Adrenal gland (tissue), 12 donors: ENCODE results near the gene VEZF1. TPM values are rescaled to one million over a fixed set of nuclear protein-coding genes. Genes with fewer than 3 reads are reported as not detected.
A peak's percentile ranks its signal among the peaks of the same experiment; 100 is the strongest.

Experiments used
- DNase-seq, 7 donors: peaks; one replicate each; pipeline ENCODE4 v3.0.0-alpha.2; 2019 to 2020
- H3K27ac ChIP-seq, 5 donors: fragments of 200-600 bp; sonication (generic) in 4 of 5; 1 replicate in 3 of 5; 2 replicates in 2 of 5; pipeline versions ENCODE4 v1.5.1 to v1.8.0; 2016 to 2020; ENCODE audit warnings: mild to moderate bottlenecking in 1 of 5
- H3K27me3 ChIP-seq: fragments of 200-600 bp; 2 replicates; pipeline ENCODE4 v1.8.0; 2021
- H3K36me3 ChIP-seq, 2 donors: fragments of 200-600 bp; replicated peaks in 1 of 2; 1 replicate in 1 of 2; 2 replicates in 1 of 2; pipeline versions ENCODE4 v1.5.1 to v1.8.0; 2018 to 2022
- H3K4me1 ChIP-seq, 2 donors: fragments of 200-600 bp; replicated peaks in 1 of 2; 1 replicate in 1 of 2; 2 replicates in 1 of 2; pipeline versions ENCODE4 v1.5.1 to v1.8.0; 2018 to 2021
- H3K4me3 ChIP-seq, 4 donors: fragments of 200-600 bp; sonication (generic) in 3 of 4; one replicate each; pipeline ENCODE4 v1.5.1; 2016 to 2018
- H3K9me3 ChIP-seq, 3 donors: fragments of 200-600 bp; sonication (generic) in 1 of 3; replicated peaks in 1 of 3; 1 replicate in 2 of 3; 2 replicates in 1 of 3; pipeline versions ENCODE4 v1.5.1 to v1.8.0; 2016 to 2021
- POLR2A ChIP-seq, 2 donors: fragments of 450-650 bp; IDR thresholded peaks; one replicate each; pipeline ENCODE4 v1.6.1; 2017; ENCODE audit warnings: antibody characterized with exemption in 2 of 2, mild to moderate bottlenecking in 2 of 2, moderate library complexity in 1 of 2
- WGBS, 4 donors: extraction: QIAGEN DNeasy Blood & Tissue Kit in 2 of 4; methylation state at CpG; one replicate each; pipeline versions ENCODE4 v1.1.5 to v1.1.7; 2013 to 2017; 5-methylcytosine and 5-hydroxymethylcytosine counted together
- intact Hi-C, 2 donors: fragments of 100-400 bp; cut with DNase I; formaldehyde crosslinking; loops; one replicate each; pipeline versions ENCODE4 v1.14.1 to v1.15.0; 2022 to 2023
- polyA plus RNA-seq, 3 donors: library from polyadenylated mRNA; stranded (reverse); fragments of 200-250 nt in 2 of 3; fragments of 350-450 nt in 1 of 3; fragmentation: Illumina TruSeq in 1 of 3; extraction: RNeasy Lipid Tissue Mini Kit (QIAGEN cat#74804) in 1 of 3; gene quantifications; one replicate each; pipeline ENCODE4 v1.2.3, GENCODE V29; 2013 to 2014
- total RNA-seq, 9 donors: library from RNA; depleted of rRNA in 4 of 9; stranded (reverse); fragments of >200 nt in 4 of 9; fragments of 120-200 nt in 1 of 9; fragmentation: NEBNext Ultra II Directional in 1 of 9; extraction: Animal tissue kit (Norgen Biotek cat#: 25700) in 1 of 9; gene quantifications; one replicate each; pipeline versions ENCODE4 v1.1.0 to v1.2.4, GENCODE V29; 2013 to 2023
- TF ChIP-seq, protein P1 (sequence below), 6 experiments: fragments of 450-650 bp in 4 of 6; fragments of 200-600 bp in 2 of 6; sonication (generic) in 1 of 6; IDR thresholded peaks; 1 replicate in 5 of 6; 2 replicates in 1 of 6; pipeline versions ENCODE4 v1.5.1 to v1.8.0; 2016 to 2021; ENCODE audit warnings: antibody characterized with exemption in 6 of 6, mild to moderate bottlenecking in 2 of 6, moderate library complexity in 1 of 6
- donor health status: healthy with polysubstance abuse.
- donor health status: Bipolar disorder and iron deficiency.
- donor health status: DM: yes; HTN: yes; CAD: no.
- donor health status: DM: no; HTN: no; CAD: no.
- donor health status: DM: no; HTN: no; CAD: no.
- donor health status: DM: yes; HTN: yes; CAD: no.

VEZF1 gene
- total and polyA plus RNA-seq, 12 donors, result 14.1 to 105 (median 65.1) TPM

DNA sequence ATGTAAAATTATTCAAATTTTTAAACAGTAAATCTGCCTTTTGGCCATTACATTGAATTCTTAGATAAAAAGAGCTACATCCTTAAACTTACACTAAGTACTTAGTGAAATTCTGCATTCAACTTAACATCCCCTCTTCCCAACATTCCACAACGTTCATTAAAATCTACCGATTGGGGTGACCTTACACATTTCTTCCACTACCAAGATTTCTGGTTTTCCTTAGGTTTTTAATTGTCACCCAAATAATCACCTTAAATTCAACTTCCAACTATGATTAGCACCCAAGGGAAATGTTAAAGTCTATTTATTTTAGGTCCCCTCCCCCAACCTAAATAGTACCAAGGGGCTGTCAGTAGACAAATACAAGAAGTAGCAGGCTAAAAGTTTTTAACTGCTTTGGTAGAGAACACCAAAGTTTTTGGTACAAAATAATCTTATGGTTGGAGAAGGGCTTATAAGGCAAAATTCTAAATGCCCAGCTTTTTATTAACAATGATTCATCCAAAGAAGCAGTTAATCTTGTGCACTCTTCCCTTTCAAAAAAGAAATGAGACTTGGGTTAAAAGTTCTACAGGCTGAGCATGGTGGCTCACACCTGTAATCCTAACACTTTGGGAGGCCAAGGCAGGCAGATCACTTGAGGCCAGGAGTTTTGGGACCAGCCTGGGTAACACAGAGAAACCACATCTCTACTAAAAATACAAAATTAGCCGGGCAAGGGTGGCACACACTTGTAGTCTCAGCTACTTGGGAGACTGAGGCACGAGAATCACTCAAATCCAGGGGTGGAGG lies 14.3 kb upstream of the VEZF1 start:
- H3K4me1 ChIP-seq, result peaks cover 12 to 57% of the 10 kb centered on the region in 2 donors
- H3K4me3 ChIP-seq, result no peak overlapping the region
- no peak for TF ChIP-seq POLR2A (IDR thresholded peaks at IDR 0.05)
- TF ChIP-seq, protein P1, sequence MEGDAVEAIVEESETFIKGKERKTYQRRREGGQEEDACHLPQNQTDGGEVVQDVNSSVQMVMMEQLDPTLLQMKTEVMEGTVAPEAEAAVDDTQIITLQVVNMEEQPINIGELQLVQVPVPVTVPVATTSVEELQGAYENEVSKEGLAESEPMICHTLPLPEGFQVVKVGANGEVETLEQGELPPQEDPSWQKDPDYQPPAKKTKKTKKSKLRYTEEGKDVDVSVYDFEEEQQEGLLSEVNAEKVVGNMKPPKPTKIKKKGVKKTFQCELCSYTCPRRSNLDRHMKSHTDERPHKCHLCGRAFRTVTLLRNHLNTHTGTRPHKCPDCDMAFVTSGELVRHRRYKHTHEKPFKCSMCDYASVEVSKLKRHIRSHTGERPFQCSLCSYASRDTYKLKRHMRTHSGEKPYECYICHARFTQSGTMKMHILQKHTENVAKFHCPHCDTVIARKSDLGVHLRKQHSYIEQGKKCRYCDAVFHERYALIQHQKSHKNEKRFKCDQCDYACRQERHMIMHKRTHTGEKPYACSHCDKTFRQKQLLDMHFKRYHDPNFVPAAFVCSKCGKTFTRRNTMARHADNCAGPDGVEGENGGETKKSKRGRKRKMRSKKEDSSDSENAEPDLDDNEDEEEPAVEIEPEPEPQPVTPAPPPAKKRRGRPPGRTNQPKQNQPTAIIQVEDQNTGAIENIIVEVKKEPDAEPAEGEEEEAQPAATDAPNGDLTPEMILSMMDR (IDR thresholded peaks at IDR 0.05), result no peak
- intact Hi-C loops, result loop anchor here in 1 of 2 donors (10.0 kb wide), 1 partner anchor 112 kb away; no protein-coding TSS in a partner anchor
- no peaks in the 10 kb centered on the region for H3K27me3 ChIP-seq
- peaks cover 0 to 65% of the 10 kb centered on the region in 2 donors for H3K36me3 ChIP-seq
- H3K27ac ChIP-seq, result no peak overlapping the region
- no peak for DNase-seq
- H3K9me3 ChIP-seq, result no peaks in the 10 kb centered on the region
- 65 to 72% (median 68%) methylated on average over 4 of the region's 4 CpGs for WGBS, 4 donors

DNA sequence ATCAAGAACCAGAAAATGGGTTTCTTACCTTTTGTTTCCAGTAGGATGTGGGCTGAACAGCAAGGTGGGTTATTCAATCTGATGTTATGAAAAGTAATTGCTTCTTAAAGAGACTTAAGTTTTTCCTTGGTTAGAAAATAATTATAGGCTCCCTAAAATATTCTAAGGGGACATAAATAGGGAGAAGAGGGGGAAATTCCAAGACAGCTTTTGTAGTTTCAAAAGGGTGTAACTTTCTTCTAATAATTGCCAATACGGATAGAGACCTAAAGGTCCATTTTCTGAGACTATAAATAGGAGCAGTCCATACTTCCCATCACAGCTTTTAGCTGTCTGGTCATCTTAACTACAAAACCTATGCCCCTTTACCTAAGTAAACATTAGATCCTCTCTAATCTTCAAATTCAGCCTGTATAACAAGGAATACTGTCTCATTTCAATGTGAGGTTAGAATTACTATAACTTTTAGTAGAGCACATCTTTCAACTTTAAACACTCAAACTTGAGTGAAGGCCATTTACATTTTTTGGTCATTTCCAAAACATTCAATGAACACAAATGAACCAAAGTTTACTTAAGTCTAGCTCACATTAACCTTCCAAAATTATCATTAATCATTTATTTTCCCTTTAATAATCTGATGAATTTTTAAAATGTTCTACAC lies 13.5 kb upstream of the VEZF1 start:
- no peak overlapping the region for H3K27ac ChIP-seq
- TF ChIP-seq, protein P1 (IDR thresholded peaks at IDR 0.05), result no peak
- TF ChIP-seq POLR2A (IDR thresholded peaks at IDR 0.05), result no peak
- H3K4me1 ChIP-seq, result peaks cover 12 to 57% of the 10 kb centered on the region in 2 donors
- no peaks in the 10 kb centered on the region for H3K27me3 ChIP-seq
- H3K9me3 ChIP-seq, result no peaks in the 10 kb centered on the region
- peaks cover 0 to 70% of the 10 kb centered on the region in 2 donors for H3K36me3 ChIP-seq
- DNase-seq, result no peak
- no peak overlapping the region for H3K4me3 ChIP-seq
- 30 to 49% (median 42%) methylated on average over 1 of the region's 1 CpG for WGBS, 4 donors
- intact Hi-C loops, result loop anchor here in 1 of 2 donors (10.0 kb wide), 1 partner anchor 113 kb away; no protein-coding TSS in a partner anchor

DNA sequence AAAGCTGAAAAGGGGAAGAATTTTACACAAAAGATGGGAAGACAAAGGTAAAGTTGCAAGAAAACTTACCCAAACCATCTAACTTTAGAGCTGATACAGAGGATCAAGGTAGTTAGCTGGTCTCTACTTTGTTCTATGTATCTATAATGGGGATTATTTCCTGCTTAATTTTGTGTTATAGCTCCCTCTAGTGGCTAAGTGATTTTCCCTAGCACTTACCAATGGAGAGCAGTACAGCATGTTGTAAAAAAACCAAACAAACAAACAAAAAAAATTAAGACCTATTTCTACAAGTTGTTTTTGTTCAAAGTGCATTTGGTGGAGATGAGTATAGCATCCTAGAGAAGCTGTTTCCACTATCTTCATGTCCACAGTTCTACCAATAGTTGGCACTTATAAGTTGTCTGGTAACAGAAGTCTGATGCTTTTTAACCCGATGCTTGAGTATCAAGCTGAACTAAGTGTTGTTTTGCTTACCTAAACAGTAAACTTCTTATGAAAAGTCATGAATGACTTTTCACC lies 11.5 kb upstream of the VEZF1 start:
- DNase-seq, result no peak
- no peaks in the 10 kb centered on the region for H3K27me3 ChIP-seq
- H3K36me3 ChIP-seq, result peaks cover 0 to 55% of the 10 kb centered on the region in 2 donors
- H3K4me3 ChIP-seq, result no peak overlapping the region
- 77 to 84% (median 82%) methylated on average over 1 of the region's 1 CpG for WGBS, 4 donors
- intact Hi-C loops, result loop anchor here (5.0 to 10.0 kb wide), 3 partner anchors 115 to 142 kb away; no protein-coding TSS in a partner anchor
- no peak for TF ChIP-seq POLR2A (IDR thresholded peaks at IDR 0.05)
- TF ChIP-seq, protein P1 (IDR thresholded peaks at IDR 0.05), result peak; percentile 69 to 90 (median 78)
- no peaks in the 10 kb centered on the region for H3K9me3 ChIP-seq
- peaks cover 0 to 48% of the 10 kb centered on the region in 2 donors for H3K4me1 ChIP-seq
- no peak overlapping the region for H3K27ac ChIP-seq

DNA sequence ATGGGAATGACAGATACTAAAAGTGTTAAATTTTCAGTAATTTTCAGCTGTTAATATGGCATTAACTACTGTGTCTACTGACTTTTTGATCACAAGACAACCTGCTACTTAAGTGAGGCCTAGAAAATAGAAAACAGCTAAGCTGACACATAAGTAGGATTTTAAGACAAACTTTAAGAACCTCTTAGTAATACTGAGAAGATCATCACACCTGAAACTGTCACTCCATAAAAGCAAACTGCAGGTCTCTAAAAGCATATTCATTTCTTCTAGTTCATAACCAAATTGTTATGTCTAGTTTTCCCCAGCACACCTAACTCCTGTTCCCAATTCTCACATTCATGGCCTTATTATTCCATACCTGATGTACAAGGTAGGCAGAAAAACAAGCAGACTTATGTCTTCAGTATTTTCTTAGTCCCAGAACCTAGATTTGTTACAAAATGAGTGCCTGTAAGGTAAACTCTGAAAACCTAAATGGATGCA lies 11.0 kb upstream of the VEZF1 start:
- intact Hi-C loops, result loop anchor here (5.0 kb wide), 2 partner anchors 137 to 142 kb away; no protein-coding TSS in a partner anchor
- Histone ChIP-seq H3K36me3 (peaks cover 0 to 50% of the 10 kb centered on the region in 2 donors), H3K27ac (no peak overlapping the region), H3K9me3 (no peaks in the 10 kb centered on the region), H3K4me1 (peaks cover 0 to 43% of the 10 kb centered on the region in 2 donors), H3K4me3 (no peak overlapping the region), H3K27me3 (no peaks in the 10 kb centered on the region)
- no peak for DNase-seq
- TF ChIP-seq, protein P1 (IDR thresholded peaks at IDR 0.05), result no peak
- no peak for TF ChIP-seq POLR2A (IDR thresholded peaks at IDR 0.05)
